COR-L47 (cell line): ENCODE measurements around the gene EXOSC3.
"Not testable (repeated sequence)": the region's sequence is repeated elsewhere in the genome, so short reads cannot be mapped to it uniquely, and the experiment has no call there.

ENCODE experiments used
- DNase-seq: peaks from one replicate; lab custom pipeline; 2025; lab: John Stamatoyannopoulos, UW

The EXOSC3 gene

GRCh38 chr9:37775216-37775919 is 9.5 kb downstream of the EXOSC3 start:
- DNase-seq: no peak

DNA sequence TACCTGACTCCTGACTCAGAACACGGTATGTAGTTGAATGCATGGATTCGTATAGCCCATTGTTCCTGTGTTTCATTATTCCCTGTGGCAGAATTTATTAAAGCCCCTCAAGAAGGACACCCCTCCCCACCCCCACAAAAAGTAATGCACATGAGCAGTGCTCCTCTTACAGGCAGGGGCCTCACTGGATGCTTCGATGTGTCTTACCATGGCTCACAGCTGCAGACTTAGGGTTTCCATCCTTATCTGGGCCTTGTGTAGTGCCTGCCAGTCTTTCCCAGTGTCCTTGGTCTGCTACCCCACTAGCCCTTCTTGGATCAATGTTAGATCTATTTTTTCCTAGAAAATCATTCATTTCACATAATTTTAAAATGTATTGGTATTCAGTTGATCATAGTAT is 14.9 kb downstream of the EXOSC3 start:
- DNase-seq: no peak

GRCh38 chr9:37769306-37769705 is 15.6 kb downstream of the EXOSC3 start:
- DNase-seq: no peak

DNA sequence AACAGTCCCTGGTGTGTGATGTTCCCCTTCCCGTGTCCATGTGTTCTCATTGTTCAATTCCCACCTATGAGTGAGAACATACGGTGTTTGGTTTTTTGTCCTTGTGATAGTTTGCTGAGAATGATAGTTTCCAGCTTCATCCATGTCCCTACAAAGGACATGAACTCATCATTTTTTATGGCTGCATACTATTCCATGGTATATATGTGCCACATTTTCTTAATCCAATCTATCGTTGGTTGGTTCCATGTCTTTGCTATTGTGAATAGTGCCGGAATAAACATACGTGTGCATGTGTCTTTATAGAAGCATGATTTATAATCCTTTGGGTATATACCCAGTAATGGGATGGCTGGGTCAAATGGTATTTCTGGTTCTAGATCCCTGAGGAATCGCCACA is 19.6 kb downstream of the EXOSC3 start:
- not testable (repeated sequence) for DNase-seq

GRCh38 chr9:37761511-37761910 is 23.4 kb downstream of the EXOSC3 start:
- no peak for DNase-seq

GRCh38 chr9:37760416-37761161 is 24.3 kb downstream of the EXOSC3 start:
- no peak for DNase-seq

- DNase-seq: no peak
These were observed 26.1 kb downstream of the EXOSC3 start for GRCh38 chr9:37758747-37759146.

DNA sequence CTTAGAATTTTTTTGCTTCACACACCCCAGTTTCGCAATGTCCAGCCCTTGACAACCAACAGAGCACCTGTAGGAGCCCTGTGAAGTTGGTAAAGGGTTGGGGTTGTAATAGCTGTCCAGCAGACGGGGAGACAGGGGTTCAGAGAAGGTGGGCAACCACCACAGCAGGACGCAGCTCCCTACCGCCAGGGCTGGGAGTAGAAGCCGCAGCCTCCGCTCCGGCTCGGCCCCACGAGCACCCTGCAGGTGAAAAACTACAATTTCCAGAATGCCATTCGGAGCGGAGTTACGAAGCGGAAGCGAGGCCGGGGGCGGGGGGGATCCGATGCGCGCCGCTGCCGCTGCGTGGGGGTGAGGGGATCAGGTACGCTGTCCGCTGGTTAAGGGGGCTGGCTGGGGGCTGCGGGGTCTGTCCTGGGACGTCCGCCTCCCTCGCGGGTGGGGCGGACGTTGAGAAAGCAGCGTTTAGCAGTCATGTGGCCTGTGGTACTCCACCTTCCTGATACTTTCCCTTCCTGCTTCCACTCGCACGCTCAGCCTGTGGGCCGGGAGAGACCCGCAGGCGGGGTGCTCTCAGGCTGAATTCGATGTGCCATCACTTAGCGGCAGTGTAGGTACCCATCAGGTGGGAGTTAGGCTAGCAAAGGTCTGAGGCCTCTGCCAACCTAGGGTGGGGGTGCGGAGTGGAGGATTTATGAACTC is 31.2 kb downstream of the EXOSC3 start, which contains the start of gene TRMT10B:
Gene TRMT10B, plus strand, starts transcription at position 317 of the 702 bp plus-strand sequence. CDS start 8,127 bp downstream, outside the sequence.
- DNase-seq: peak; percentile 63

GRCh38 chr9:37752642-37753488 is 32.0 kb downstream of the EXOSC3 start:
- no peak for DNase-seq

DNA sequence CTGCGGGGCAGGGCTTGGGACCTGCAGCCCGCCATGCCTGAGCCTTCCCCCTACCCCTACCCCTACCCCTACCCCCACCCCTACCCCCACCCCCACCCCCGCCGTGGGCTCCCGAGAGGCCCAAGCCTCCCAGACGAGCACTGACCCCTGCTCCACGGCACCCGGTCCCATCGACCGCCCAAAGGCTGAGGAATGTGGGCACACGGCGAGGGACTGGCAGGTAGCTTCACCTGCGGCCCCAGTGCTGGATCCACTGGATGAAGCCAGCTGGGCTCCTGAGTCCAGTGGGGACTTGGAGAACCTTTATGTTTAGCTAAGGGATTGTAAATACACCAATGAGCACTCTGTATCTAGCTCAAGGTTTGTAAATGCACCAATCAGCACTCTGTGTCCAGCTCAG is 32.8 kb downstream of the EXOSC3 start:
- DNase-seq: not testable (repeated sequence)

DNA sequence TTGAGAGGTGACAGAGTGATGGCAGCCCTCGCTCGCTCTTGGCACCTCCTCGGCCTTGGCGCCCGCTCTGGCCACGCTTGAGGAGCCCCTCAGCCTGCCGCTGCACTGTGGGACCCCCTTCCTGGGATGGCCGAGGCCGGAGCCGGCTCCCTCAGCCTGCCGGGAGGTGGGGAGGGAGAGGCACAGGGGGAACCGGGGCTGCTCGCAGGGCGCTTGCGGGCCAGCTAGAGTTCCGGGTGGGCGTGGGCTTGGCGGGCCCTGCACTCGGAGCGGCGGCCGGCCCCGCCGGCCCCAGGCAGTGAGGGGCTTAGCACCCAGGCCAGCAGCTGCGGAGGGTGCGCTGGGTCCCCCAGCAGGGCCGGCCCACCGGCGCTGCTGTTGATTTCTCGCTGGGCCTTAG is 33.2 kb downstream of the EXOSC3 start:
- DNase-seq: not testable (repeated sequence)

GRCh38 chr9:37751186-37751585 is 33.7 kb downstream of the EXOSC3 start:
- DNase-seq: no peak

GRCh38 chr9:37749129-37749528 is 35.7 kb downstream of the EXOSC3 start:
- no peak for DNase-seq

GRCh38 chr9:37747271-37747753 is 37.6 kb downstream of the EXOSC3 start:
- DNase-seq: peak; percentile 69

GRCh38 chr9:37746448-37747270 is 38.2 kb downstream of the EXOSC3 start:
- DNase-seq: no peak

DNA sequence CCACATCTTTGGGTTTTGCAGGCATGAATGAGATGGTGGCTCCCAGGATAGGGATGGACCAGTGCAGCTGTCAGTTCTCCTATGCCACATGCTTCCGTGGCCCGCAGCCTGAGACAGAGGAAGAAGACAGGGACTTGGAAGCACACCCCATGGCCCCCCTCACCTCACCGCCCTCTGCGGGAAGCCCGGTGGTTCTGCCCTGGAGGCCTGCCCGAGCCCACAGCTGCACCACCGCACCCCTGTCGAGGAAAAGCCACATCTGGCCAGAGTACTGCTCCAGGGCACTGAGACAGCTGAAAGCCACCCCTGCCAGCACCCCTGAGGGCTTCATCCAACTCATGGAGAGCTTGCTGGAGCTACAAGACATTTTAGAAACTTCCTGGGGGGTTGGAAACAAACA is 38.9 kb downstream of the EXOSC3 start:
- DNase-seq: peak; percentile 56

- no peak for DNase-seq
These were observed 44.1 kb downstream of the EXOSC3 start for GRCh38 chr9:37740631-37741328.

DNA sequence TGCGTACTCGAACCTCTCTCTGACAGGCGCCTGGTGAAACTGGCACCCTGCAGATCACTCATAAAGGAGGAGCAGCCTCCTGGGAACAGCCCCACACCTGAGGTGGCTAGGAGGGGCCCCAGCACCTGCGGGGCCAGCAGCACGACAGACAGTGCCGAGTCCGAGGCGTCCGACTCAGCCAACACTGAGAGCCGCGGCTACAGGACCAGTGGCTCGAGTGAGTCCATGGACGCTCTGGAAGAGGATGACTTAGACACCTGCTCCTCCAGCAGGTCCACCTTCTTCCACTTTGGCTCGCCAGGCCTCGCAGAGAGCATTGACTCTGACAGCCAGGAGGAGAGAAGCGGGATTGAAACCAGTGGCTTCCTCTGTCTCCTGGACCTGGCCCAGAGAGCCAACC is 44.7 kb downstream of the EXOSC3 start:
- no peak for DNase-seq

GRCh38 chr9:37739222-37739621 is 45.6 kb downstream of the EXOSC3 start:
- no peak for DNase-seq

DNA sequence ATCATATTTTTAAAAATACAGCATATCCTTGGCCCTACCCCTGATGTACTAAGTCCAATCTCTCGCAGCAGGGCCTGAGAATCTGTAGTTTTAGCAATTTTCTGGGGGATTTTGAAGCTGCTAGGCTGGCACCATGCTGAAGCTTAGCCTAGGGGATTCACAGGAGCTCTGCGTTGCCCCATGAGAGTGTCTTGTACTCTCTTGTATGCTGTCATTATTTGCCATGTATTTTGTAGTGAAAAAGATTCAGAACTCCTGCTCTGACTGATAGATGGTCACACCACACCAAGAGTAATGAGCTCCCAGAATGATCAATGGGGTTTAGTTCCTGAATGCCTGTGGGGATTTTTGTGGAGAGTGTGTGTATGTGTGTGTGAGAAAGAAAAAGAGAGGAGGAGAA is 51.9 kb downstream of the EXOSC3 start:
- no peak for DNase-seq
